Hindlimb muscle (tissue), 1 donor: ENCODE measurements around the gene MAN1B1. TPM values are rescaled to one million over a fixed set of nuclear protein-coding genes. Genes with fewer than 3 reads are reported as not detected.

Experiments used
- DNase-seq: peaks from one replicate; pipeline ENCODE4 v3.0.0-alpha.2; 2013
- polyA plus RNA-seq: library from polyadenylated mRNA; unstranded; fragments of 120-200 nt; gene quantifications from one replicate; pipeline ENCODE4 v1.2.1, GENCODE V29; 2013; ENCODE audit not compliant: insufficient read length

Gene MAN1B1
- polyA plus RNA-seq, 1 donor = 43.6 TPM

DNA sequence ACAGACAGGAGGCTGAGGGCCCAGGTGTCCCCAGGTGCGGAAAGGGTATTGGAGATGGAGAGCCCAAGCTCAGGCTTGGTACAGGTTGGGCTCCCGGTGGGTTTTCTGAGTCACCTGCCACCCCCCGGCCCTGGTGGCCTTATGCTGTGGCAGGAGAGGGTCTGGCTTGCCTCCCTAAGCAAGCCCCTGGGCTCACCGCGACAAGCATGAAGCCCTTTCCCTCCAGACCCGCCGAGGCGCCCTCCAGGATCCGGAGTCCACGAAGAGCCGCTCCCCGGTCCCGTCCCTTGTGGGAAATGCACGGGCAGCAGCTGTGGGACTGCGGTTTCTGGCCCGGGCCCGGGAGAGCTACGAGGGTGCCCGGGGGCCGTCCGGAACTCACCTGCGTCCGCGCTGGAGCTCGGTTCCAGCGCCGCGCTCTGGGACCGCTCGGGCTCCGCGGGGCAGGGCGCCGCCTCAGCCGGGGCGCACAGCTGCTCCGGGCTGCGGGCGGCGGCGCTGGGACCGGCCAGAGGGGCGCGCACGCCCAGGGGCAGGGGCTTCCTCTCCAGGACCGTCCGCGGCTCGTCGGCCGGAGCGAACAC is 17.2 kb upstream of the MAN1B1 start:
- no peak for DNase-seq

DNA sequence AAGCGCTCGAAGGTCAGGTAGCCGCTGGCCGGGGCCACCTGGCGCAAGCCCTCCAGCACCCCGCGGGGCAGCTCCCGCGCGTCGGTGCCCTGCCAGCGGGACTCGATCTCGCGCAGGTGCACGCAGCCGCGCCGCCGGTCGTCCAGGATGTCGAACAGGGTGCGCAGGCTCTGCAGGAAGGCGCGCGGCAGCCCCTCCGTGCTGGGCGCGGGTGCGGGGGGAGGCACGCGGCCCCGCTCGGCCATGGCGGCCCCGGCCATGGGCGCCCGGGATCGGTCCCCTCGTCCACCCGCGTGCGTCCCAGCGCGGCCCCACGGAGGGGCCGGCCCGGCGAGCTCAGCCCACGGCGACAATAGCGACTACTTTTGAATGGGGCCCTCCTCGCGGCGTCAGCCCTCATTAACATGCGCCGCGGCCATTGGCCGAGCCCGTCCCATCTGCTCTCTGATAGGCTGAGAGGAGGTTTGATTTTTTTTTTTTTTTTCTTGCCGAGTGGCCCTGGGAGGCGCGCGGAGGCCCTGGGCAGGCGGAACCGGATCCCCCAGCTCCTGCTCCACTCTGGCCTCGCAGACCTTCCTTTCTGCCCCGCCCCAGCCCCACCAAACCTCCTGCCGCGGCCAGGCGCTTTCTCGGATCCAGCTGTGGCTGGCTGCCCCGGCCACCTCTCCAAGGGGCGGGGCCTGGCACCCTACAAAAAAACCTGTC is 16.4 kb upstream of the MAN1B1 start, which contains the start of gene SAPCD2:
SAPCD2 (minus strand) TSS at position 357 of the 705 bp plus-strand sequence; CDS start at position 260, 97 bp downstream.
- peak; percentile 83 for DNase-seq

DNA sequence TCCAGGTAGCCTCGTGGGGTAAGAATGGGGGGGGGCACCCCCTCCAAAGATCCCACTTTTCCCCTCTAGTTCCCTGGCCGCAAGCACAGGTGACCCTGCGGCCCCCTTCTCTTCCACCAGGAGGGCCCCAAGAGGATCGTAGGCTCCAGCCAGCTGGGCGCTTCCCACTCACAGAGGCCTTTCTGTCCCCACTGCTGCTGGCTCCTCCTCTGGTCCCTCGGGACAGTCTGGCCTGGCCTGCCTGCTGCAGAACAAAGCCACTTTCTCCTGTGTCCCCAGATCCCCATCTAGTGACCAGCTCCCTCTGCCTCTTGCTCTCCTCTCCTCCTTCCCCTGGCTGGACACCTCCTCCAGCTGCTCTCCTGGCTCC is 15.9 kb upstream of the MAN1B1 start:
- DNase-seq = no peak

DNA sequence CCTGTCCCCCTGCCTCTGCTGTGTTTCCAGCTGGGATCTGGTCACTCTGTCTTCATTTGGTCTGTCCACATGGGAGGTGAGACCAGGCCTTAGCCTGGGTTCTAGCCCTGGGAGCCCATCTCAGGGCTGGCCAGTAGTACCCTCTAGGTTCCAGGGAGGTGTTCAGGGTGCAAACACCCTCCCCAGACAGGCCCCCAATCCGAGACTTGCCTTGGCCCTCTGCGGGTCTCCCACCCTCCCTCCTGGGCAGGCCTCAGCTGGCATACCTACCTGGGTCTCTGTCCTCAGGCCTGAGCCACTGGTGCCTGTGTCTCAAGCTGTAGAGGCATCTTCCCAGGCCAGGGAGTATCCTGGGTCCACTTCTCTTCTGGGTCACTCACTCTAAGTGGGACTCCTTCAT is 15.5 kb upstream of the MAN1B1 start:
- DNase-seq = no peak

DNA sequence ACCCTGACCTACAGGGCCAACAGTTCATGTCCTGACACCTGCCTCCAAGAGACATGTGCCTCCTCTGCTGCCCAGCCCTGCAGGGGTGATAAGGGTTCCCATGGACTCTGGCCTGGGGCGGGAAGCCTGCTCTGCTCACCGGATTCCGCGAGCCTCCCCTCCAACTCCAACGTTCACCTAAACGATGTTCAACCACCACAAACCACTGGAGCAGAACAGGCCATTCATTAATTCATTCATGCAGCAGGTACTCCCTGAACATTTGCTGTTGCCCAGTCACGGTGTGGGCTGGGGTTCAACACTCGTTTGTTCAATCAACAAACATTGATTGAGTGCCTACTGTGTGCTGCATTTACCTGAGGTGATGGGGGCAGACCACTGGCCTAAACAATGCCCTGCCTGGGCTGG is 12.8 kb upstream of the MAN1B1 start:
- no peak for DNase-seq

DNA sequence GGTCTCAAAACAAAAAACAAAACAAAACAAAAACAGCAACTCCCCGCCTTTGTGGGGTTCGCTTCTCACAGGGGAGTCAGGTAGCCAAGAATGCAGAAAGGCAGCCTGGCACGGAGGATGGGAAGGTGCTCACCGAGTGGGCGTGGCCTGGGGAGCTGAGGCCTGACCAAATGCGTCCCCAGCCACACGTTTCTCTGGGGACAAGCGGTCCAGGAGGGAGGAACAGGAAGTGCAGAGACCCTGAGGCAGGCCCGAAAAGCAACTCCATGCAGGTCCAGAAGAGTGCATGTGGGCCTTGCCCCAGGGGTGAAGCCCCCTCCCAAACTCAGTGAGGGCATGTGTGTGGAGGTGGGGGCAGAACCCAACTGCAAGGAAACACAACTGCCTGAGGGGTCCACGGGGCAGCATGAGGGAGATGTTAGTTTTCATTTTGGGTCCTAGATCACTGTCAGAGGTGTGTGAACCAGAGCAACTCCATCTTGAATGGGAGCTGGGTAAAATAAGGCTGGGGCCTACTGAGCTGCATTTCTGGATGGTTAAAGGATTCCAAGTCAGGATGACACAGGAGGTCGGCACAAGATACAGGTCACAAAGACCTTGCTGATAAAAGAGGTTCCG is 12.0 kb upstream of the MAN1B1 start:
- DNase-seq = no peak

DNA sequence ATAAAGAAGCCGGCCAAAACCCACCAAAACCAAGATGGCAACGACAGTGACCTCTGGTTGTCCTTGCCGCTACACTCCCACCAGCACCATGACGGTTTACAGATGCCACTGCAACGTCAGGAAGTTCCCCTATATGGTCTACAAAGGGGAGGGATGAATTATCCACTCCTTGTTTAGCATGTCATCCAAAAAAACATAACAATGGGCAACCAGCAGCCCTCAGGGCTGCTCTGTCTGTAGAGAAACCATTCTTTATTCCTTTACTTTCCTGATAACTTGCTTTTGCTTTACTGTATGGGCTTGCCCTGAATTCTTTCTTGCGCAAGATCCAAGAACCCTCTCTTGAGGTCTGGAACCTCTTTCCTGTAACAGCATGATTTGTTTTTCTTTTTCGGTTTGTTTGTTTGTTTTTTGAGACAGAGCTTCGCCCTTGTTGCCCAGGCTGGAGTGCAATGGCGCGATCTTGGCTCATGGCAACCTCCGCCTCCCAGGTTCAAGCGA is 11.5 kb upstream of the MAN1B1 start:
- no peak for DNase-seq

DNA sequence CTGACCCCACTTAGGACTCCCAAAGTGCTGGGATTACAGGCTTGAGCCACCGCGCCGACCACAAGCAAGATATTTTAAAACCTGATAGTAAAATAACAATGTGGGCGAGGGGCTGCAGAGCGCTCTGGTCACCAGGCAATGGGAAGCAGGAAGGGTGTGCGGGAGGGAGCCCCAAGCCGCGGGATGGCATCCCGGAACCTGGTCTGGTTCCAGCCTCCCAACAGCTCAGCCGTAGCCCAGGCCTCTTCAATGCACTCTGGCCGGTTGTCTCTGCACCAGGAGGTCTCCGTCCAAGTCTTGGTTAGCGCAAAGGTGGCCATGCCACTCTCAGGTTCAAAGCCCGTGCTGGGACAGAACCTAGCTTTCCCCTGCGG is 10.2 kb upstream of the MAN1B1 start:
- no peak for DNase-seq

DNA sequence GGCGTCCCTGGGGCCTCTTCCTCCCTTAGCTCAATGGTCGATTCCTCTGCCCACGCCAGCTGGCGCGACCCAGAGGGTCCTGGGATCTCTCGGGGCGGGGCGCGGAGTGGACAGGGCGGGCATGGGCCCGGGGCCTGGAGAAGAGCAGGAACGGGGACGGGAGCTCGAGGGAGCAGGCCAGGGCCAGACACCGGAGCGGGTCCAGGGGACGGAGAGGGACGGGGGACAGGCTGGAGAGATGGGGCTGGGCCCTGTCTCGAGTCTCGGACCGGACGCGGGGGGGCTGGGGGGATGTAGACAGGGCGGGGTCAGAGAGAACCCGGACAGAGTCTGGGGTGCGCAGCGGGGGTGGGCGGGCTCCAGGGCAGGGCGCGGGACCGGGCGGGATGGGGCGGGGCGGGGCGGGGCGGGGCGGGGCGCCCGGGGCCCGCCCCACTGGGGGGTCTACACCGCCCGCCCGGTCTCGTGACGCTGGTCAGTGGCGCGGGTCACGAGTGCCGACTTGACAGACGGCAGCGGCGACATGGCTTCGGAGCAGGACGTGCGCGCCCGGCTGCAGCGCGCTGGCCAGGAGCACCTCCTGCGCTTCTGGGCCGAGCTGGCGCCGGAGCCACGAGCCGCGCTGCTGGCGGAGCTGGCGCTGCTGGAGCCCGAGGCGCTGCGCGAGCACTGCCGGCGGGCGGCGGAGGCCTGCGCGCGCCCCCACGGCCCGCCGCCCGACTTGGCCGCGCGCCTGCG is 9.6 kb upstream of the MAN1B1 start, which contains the start of gene UAP1L1:
UAP1L1 (plus strand) TSS at position 508 of the 738 bp plus-strand sequence; CDS start at position 524, 16 bp downstream.
- DNase-seq = no peak

DNA sequence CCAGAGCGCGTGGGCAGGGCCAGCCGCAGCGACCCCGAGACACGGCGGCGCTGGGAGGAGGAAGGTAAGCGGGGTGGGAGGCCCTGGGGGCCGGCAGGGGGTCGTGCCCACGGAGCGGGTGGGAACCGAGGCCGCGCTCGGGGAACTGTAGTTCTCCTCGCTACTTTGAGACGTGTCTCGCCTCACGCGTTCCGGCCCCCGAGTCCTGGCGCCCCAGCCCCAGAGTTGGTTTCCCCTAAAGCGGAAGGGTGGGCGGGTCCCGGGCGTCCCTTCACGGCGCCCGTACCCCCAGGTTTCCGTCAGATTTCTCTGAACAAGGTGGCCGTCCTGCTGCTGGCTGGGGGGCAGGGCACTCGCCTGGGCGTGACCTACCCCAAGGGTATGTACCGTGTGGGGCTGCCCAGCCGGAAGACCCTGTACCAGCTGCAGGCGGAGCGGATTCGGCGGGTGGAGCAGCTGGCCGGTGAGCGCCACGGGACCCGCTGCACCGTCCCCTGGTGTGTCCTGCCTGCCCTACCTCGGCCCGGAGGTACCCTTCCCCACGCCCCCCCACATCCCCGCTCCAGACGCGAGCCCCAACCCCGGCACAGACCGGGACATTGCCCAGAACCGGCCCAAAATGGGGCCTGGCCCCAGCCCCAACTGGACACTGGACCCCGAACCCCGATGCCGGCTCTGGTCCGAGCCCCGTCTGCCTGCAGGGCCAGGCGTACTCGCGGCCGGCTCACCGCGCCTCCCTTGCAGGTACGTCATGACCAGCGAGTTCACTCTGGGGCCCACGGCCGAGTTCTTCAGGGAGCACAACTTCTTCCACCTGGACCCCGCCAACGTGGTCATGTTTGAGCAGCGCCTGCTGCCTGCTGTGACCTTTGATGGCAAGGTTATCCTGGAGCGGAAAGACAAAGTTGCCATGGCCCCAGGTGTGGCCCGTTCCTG is 8.8 kb upstream of the MAN1B1 start:
- no peak for DNase-seq

DNA sequence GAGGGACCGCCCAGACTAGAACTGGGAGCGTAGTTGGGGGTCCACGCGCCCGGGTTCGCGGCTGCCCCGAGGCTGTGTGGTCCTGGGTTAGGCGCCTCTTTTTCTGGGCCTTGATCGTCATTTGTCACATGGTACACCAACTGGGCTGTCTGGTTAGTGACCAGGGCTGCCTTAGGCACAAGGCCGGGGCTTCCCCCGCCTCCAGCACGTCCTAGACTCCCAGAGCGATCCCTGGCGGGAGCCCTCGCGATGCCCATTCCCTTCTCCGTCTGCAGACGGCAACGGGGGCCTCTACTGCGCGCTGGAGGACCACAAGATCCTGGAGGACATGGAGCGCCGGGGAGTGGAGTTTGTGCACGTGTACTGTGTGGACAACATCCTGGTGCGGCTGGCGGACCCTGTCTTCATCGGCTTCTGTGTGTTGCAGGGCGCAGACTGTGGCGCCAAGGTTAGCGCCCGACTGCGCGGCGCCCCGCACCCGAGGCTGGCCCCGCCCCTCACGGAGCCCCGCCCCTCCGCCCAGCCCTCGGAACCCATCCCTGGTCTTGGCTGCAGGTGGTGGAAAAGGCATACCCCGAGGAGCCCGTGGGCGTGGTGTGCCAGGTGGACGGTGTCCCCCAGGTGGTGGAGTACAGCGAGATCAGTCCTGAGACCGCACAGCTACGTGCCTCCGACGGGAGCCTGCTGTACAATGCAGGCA is 7.9 kb upstream of the MAN1B1 start:
- DNase-seq = no peak

DNA sequence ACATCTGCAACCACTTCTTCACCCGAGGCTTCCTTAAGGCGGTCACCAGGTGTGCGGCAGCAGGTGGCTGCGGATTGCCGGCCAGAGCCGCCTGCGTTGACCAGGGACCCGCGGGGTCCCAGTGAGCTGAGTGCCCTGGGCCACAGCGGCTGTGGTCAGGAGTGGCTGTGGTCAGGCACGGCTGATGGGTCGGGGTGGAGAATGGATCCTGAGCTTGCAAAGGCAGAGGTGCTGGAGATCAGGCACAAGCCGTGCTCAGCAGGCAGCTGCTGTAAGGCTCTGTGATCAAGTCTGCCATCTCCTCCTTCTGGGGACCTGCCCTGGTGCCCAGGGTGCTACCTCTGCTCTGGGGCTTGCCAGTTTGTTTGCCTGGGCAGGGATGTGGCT is 7.4 kb upstream of the MAN1B1 start:
- DNase-seq = no peak

DNA sequence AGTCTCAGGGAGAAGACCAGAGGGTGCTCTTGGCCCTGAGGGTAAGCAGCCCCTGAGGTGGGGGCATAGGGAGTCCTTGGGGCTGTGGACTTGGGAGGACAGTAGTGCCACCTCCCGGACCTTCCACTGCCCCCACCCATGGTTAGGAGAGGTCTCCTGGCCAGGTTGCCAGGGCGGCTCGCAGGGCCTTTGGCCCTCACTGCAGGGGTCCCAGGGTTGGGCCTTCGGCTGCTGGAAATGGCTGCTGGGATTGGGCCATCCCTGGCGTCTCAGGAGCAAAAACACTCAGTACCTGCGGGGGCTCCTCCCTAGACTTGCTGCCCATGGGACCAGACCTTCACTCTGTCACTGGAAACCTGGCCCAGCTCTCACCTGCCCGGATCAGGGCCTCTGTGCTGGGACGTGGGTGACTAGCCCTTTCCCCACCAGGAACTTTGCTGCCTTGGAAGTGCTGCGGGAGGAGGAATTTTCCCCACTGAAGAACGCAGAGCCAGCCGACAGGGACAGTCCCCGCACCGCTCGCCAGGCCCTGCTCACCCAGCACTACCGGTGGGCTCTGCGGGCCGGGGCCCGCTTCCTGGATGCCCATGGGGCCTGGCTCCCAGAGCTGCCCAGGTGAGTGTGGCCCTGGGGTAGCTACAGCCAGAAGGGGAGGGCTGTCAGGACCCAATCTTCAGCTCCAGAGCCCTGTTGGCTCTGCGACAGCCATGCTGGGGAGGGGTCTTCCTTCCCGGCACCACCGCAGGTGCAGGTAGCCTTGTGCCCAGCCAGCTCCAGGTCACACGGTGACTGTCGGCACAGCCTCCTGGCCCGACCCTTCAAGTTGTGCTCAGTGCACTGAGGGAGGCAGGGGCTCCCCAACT is 6.3 kb upstream of the MAN1B1 start:
- no peak for DNase-seq

DNA sequence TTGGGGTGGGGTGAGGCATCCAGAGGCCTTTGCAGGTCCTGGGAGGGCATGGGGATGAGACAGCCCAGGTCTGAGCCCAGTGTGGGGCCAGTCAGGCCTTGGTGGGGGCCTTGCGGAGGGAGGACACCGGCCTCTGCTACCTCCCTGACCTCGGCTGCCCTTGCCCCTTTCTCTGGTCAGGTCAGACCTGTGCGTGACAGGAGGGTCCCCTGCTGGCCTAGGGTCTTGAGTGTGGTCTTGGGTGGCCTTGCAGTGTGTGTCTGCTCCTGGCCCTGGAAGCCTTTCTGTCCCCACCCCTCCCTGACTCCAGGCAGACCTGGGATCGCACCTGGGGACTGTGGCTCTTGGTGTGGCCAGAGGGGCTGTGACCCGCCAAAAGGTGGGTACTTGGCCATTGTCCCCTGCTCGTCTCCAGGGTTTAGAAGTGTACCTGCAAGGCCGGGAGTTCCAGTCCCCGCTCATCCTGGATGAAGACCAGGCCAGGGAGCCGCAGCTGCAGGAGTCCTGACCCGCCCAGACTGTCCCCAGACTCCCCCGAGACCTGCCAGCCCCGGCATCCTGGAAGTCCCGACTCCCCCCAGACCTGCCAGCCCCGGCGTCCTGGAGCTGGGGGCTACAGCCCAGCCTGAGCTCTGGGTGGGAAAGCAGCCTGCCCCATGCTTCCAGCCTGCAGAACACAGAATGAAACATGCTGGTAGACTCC is 4.4 kb upstream of the MAN1B1 start:
- no peak for DNase-seq

DNA sequence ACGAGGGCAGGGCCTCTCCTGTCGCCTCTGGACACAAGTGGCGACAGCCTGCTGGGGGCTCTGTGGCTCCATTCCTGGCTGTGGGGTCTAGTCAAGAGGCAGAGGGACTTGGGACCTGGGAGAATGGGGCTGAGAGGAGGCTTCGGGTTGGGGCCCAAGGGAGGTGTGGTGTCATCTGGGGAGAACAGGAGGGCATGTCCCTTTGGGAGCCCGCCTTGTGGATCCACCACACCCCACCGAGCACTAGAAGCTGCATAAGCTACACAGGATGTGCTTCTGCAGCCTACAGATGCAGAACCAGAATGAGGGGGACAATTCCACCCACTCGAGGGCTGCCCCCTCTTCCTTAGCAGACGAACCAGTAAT is 3.9 kb upstream of the MAN1B1 start:
- DNase-seq = no peak

DNA sequence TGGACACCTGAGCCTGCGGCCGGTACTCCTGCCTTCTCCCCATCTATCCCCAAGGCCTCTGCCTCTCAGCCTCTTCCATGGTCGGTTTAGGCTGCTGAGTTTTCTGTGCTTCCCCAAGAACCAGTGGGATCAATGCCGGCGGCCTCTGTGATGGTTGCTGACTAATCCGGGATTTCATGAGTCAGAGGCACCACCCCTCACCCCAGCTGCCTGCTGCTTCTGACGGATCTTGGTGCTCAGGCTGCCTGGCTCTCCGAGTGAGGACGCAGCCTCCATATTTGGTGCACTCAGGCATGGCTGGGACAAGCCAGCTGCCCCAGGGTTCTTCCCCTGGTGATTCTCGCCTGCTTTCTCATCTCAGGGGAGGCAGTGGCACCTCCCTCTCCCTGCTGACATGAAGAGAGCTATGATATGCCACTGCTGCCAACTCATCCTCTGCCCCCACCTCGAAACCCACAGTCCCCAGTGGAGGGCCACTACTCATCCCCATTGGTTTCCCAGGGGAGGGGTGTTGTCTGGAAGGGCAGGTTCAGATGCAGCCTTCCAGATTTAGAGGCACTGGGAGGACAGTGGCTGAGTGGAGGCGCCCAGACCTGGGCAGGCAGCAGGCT is 3.3 kb upstream of the MAN1B1 start:
- DNase-seq = no peak

DNA sequence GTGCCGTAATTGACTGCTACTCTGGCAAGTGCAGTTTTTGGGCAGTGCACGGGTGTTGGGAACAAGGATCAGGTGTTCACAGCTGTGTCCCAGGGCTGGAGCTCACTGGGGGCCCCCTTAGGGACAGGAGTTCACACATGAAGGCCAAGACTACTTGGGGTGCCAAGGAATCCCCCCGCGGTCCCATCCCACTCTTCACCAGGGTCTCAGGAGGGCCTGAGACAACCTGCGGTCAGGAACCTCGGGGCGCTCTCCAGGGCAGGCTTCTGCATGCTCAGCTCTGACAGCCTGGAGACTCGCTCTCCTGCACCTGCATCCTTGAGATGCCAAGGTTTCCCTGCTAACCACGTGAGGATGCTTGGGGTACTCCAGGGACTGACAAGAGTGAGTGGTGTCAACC is 2.3 kb upstream of the MAN1B1 start:
- DNase-seq = no peak

DNA sequence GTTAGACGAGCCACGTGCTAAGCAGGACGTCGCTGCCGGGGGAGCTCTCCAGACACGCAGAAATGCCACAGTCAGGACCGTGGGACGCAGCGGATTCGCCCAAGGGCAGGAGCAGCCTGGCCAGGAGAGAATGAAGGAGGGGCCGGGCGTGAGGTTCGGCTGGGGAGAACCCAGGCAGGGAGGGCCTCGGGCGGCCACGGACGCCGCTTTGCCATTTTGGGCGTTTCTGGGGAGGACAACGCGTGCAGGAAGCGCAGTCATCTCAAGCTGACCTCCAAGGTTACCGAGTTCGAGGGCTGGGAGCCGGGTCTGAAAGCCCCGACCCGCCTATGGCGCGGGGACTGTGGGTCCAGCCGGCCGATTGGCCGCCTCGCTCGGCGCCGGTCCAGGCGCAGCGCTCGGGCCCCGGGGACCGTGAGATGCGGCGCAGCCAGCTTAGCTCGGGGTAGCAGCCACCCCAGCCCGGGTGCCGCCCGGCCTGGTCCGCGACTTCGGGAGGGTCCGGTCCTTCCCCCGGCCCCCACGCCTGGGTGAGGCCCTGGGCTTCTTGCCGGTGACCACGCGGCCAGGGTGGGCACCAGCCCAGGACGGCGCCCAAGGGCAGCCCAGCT is 760 bp upstream of the MAN1B1 start:
- DNase-seq = no peak

DNA sequence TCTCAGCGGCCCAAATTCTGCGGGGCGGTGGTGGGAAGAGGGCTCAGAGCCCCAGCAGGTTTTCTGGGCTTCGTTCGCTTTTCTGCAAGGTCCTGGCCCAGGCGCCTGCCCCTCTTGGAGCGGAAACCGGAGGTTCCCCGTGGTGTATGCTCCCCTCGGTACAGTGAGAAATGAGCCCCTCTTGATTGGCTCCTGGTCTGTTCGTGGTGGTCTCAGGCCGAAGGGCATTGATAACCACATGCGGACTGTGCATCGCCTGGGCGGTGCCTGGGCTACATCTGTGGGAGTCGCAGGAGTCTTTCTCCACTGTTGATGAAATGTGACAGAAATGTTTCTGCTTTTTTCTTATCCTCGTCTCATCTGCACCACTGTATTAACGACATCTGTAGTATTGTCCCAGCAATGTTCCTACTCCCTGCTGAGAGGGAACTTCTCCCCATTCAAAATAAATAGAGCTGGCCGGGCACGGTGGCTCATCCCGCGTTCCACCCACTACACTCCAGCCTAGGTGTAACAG is 682 bp downstream of the MAN1B1 start:
- DNase-seq = no peak
